RCC 7860 (cell line): ENCODE measurements around the gene TRAF1.

Source experiments
- DNase-seq: peaks from one replicate; pipeline ENCODE4 v3.0.0-alpha.2; 2015; ENCODE audit warnings: low spot score
- FAIRE-seq: peaks from 2 replicates; lab custom pipeline; 2012; peaks lifted over from hg19 to GRCh38; lab: Jason Lieb, UNC

TRAF1 gene

DNA sequence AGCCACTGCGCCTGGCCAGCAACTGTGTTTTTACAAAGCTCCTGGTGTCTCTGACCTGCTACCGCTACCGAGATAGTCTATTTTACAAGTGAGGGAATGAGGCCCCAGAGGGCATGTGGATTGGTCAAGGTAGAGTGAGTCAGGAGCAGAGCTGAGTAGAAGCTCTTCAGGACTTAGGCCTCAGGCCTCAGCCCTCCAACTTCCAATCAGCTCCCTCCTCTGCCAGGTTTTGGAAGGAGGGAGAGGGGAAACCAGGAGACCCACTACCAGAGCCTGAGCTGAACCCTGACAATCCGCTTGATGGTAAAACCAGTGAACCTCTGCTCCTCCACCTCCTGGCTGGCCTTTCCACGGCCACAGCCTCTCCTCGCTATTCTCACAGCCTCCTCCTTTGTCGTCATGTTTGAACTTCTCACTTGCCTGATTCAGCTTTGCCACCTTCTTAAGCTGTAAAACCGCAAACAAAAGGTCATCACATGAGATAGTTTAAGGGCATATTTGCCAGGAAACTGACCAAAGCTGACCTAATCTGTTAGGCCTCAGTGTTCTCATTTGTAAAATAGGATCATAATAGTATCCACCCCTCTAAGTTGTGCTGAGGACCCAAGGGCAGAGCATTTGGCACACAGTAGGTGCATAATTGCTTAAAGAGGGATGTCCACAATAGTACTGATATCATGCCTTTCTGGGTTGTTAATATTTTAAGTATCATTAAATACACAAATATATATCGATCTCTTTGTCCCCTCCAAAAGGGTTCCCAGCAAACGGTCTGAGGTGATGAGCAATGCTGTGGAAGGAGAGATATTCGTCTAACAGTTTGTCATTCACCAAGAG is 1.7 kb downstream of the TRAF1 start:
- FAIRE-seq = peak; percentile 55
- peak; percentile 88 for DNase-seq

DNA sequence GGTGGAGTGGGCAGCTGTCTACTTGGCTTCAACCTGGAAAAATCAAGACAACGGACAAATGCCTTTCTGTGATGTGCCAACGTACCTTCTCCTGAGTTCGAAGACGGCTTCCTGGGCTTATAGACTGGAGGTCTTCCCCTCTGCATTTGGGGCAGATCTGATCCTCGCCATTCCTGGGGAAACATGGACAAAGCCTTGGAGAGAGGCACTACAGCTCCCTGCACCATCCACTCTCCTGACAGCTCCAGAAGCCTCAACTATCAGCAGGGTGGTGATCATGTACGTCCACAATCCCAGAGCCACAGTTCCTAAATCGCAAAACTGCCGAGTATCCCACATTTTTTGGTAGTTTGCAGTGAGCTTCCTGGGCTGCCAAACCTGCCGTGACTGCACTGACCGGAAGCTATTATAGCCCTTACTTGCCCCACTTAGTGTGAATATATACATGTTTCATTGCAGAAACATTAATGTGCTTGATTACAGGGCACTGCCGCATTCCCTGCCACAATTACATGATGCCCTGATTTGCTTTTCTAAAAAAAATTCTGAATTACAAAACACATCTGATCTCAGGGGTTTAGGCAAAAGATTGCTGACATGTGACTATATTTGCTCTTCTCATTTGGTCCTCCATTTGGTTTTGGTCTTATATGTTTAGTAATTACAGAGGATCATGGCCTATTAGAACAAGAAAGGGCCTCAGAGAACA is 2.8 kb downstream of the TRAF1 start:
- FAIRE-seq = no peak
- DNase-seq = no peak

- DNase-seq = no peak
- FAIRE-seq = no peak
Observed at GRCh38 chr9:120922404-120923195, 4.0 kb downstream of the TRAF1 start.

DNA sequence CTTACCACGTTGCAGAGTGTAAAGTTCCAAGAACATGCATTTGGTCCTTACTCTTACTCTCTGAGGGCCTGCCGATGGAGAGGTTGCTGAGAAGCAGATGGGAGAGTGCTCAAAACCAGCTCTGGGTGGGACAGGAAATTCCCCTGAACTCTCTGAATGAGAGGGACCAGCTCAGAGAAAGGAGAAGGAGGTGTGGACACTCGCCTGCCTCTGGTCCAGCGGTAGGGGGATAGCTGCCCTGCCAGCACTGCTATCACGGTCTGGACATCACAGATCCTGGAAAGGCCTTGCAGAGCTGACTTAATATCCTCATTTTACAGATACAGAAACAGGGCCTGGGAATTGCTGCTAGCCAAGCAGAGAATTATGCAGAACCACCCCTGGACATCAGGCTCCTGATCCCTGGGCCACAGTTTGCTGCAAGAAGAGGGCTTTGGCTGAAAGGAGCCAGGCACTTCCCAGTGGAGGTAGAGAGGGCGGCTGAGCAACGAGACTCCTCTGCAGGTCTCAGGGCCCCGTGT is 4.9 kb downstream of the TRAF1 start:
- FAIRE-seq (no peak), DNase-seq (no peak)

- no peak for FAIRE-seq
Observed at GRCh38 chr9:120920806-120921178, 5.8 kb downstream of the TRAF1 start.

GRCh38 chr9:120919843-120920805 is 6.5 kb downstream of the TRAF1 start:
- no peak for DNase-seq
- no peak for FAIRE-seq

More at GRCh38 chr9:120920806-120921178, 5.8 kb downstream of the TRAF1 start:
- no peak for DNase-seq

DNA sequence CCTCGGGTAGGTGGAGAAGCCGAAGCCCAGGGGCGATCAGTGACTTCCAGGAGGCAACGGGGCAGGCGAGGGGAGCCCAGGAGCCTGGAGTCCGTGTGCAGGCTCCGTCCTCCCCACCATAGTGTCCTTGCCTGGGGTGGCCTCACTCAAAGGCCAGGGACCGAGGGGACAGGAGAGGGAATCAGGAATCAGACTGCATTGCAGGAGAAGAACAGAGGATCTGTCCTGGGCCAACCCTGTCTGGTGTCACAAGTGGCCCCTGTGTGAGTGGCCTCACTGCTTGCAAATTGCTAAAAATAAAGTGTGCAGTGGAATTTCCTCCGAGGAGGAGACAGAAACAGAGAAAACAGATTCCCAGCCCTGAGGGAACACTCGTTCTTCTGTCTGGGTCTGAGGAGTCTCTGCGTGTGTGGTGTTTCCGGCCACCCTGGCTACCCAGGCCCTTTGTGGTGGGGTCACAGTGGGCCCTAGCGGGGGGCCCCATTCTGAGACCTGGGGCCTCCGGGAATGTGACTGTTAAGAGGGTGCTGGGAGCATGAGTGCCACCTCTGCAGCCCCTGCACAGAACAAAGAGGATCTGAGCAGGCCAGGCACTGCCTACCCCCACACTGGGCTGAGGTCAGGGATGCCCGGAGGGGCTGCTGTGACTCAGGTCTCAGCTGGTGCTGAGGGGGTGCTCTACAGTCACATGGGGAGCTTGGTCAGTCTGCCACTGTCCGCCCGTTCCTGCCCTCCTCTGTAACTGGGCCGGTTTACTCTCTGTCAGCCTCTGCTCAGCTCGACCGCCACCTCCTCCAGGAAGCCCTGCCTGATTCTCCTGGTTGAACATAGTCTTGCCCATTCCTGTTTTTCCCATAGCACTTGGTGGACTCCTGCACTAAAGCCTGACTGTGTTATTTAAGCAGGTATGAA is 7.4 kb downstream of the TRAF1 start:
- FAIRE-seq = no peak
- no peak for DNase-seq

DNA sequence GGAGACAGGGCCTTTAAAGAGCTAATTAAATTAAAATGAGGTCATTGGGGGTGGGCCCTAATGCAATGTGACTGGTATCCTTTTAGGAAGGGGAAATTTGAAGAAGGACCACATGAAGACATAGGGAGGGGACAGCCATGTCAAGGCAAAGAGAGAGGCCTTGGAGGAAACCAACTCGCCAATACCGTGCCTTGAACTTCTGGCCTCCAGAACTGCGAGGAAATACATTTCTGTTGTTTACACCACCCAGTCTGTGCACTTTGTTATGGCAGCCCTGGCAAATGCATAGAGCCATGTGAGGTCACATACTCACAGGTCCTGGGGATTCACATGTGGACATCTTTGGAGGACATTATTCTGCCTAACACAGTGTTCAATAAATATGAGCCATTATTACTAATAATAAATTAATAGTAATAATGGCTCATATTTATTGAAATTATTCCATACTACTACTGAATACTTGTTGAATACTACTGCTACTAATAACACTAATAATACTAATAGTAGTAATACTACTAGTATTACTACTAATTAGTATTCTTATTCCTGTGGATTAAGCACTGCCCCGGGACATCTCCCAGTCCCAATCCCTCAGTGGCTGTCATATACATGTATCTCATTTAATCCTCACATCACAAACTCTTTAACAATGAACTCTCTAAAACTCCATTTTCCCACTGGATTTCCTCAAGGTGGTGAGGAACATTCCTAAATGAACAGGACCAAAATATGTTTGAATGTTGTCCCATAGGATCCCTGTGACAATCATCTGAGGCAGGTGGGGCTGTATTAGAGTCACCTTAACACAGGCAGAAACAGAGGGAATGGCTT is 8.4 kb downstream of the TRAF1 start:
- DNase-seq = no peak

DNA sequence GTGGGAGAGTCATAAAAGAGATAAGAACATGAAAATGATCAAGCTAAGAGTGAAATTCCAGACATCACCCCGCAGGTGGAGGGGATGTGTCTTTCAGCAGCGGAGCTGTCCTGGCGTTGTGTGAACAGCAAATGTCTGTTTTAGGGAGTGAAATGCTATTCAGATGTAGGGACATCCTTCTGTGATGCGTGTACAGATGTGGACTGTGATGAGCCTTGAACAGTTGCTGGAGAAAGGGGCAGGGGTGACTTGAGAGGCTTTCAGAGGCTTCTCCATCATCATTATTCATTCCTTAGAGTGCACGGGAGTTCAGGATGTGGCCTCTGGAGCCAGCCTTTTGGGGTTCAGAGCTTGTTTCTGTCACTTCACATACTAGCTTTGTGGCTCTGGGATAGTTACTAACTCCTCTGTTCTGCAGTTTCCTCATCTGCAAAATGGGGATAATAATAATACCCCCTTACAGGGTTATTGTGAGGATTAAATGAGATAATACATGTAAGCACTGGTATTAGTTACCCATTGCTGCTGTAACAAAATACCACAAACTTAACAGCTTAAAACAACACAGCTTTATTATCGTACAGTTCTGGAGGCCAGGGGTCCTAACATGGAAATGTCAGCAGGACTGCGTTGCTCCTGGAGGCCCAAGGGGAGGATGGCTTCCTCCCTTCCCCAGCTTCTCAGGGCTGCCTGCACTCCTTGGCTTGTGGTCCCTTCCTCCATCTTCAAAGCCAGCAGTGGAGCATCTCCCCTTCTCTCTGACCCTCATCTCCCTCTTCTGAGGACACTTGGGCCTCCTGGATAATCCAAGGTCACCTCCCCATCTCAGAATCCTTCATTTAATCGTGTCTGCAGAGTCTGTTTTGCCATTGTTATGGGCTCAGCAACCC is 9.4 kb downstream of the TRAF1 start:
- FAIRE-seq = no peak
- no peak for DNase-seq

More for the DNA sequence above, 8.4 kb downstream of the TRAF1 start:
- no peak for FAIRE-seq

- DNase-seq (no peak), FAIRE-seq (no peak)
Observed at GRCh38 chr9:120916588-120916987, 10.0 kb downstream of the TRAF1 start.

DNA sequence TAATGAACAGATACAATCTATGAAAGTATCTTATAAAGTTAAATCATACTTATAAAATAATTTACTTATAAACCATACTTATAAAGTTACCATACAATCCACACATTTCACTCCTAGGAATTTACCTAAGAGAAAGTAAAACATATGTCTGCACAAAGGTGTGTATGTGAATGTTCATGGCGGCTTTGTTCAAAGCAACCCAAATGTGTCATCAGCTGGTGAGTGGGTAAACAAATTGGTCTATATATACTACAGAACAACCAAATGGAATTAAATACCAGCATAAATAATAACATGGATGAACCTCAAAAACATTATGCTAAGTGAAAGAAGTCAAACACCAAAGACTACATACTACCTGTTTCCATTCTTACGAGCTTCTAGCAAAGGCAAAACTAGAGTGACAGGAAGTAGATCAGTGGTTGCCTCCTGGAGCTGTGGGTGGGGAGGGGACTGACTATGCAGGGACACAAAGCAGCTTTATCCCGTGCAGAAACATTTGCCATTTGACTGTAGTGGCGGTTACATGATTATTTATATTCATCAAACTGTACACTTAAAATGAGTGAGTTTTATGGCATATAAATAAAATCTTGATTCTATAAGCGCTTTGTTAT is 10.6 kb downstream of the TRAF1 start:
- DNase-seq (no peak), FAIRE-seq (no peak)

DNA sequence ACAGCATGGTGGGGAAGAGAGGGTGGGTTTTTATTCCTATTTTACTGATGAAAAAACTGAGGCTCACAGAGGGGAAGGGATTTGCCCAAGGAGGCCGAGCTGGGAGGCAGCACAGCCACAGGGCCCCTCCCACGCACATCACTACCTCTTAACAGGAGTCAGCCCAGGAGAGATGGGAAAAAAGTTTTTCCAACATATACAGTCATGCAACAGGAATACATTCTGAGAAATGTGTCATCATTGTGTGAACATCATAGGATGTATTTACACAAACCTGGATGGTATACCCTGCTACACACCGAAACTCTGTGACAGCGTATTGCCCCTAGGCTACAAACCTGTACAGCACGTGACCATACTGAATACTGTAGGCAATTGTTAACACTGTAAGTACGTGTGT is 11.6 kb downstream of the TRAF1 start:
- no peak for DNase-seq
- FAIRE-seq = no peak

DNA sequence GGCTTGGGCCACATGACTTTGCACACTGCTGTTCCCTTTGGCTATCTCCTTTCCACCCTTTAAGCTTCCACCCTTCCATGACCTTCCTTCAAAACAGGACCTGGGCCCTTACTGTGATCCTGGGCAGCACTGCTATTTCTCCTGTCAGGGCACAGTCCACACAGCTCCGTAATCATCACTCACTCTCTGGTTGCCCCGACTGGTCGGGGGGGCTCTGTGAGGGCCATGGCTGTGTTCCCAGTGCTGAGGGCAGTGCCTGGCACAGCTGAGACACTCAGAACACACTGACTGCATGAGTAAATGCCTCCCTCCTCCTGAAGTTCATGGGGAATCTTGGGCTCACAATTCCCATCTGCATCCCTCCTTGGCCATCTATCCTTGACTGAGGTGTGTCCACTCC is 12.2 kb downstream of the TRAF1 start:
- DNase-seq (no peak), FAIRE-seq (no peak)

DNA sequence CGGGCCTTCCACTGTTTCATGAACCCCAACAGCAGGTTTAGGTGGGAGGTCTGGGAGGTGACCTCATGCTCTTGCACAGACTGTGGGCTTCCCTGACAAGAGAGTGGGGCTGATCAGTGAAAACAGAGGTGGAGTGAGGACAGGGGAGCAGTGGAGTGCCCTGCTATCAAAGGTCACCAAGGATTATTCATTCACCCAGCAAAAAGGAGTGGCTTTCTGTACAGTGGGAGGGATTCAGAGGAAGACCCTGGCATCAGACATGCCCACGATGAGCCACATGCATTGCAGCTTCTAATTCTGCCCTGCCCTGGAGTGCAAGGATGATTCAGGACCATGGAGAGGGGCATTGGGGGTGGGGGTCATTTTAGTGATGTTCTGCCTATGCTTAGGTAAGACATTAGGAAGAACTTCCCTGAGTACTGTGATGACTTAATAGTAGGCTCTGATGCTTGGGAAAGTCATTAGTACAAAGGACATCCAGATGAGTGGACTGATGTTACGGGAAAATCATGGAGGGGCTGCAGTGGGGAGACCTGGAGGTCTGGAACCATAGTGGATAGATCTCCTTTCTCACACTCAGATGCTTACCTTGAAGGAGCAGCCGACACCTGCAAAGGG is 12.8 kb downstream of the TRAF1 start:
- no peak for FAIRE-seq
- no peak for DNase-seq

DNA sequence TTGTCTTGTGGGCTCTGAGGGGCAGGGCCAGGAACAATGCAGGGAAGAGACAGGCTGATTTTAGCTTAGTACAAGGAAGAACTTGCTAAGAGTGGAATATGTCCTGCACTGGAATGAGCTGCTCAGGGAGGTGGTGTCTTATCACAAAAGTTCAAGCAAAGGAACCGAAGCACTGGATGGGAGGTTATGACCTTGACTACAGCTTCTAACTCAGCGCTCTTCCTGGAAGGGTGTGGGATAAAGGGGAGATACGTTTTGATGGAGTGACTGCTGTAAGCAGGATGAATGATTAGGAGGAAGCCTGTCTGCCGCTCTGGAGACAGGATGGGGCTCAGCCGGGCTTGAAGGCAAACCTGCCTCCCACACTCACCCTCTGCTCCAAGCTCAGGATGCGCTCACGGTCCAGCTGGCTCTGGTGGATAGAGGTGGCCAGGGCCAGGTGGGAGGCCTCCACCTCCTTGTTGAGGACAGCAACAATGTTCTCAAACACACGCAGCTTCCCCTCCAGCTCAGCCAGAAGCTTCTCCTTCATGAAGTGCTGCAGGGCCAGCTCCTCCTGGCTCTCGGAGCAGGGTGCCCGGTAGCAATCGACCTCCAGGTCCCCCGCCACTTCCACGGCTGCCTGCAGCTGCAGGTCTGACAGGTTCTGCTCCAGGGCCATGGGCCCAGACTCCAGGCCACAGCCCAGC is 13.5 kb downstream of the TRAF1 start:
- DNase-seq = no peak
- no peak for FAIRE-seq
